AG04450 (cell line): ENCODE results near the gene CD72. TPM values are rescaled to one million over a fixed set of nuclear protein-coding genes. Genes with fewer than 3 reads are reported as not detected.
"Not testable (repeated sequence)": the region's sequence is repeated elsewhere in the genome, so short reads cannot be mapped to it uniquely, and the experiment has no call there.

Source experiments
- CTCF ChIA-PET: fragments of 300-600, 350-600 bp; formaldehyde crosslinking; extraction: SDS; loops from one replicate; lab custom pipeline; 2022; ENCODE audit warnings: antibody characterized with exemption, inconsistent platforms; lab: Charles Lee
- POLR2A ChIA-PET: fragments of 350-600 bp; formaldehyde crosslinking; extraction: SDS; loops from one replicate; lab custom pipeline; 2021; ENCODE audit warnings: antibody characterized with exemption, inconsistent platforms; lab: Yijun Ruan, JAX
- DNase-seq: peaks from one replicate; pipeline ENCODE4 v3.0.0-alpha.2; 2011; ENCODE audit warnings: low read depth, low spot score
- H3K27ac ChIP-seq: one replicate; pipeline ENCODE4 v1.5.1; 2012; ENCODE audit warnings: low read depth, low read length, control low read depth
- H3K27me3 ChIP-seq: one replicate; pipeline ENCODE4 v1.6.0; 2012; ENCODE audit warnings: low read length; ENCODE audit not compliant: control insufficient read depth, insufficient read depth
- H3K4me3 ChIP-seq: 2 replicates; pipeline ENCODE4 v1.5.1; 2011; ENCODE audit warnings: mild to moderate bottlenecking, low read depth, low read length, control low read depth
- H3K9me3 ChIP-seq: 2 replicates; pipeline ENCODE4 v1.5.1; 2012; ENCODE audit warnings: low read length; ENCODE audit not compliant: control insufficient read depth, insufficient read depth
- CTCF ChIP-seq: IDR thresholded peaks from 2 replicates; pipeline ENCODE4 v1.5.1; 2011; ENCODE audit warnings: low read depth, low read length, control low read depth, inconsistent platforms
- polyA plus RNA-seq: library from polyadenylated mRNA; depleted of rRNA; stranded (reverse); fragments of >200 nt; gene quantifications from 2 replicates; pipeline ENCODE4 v1.2.3, GENCODE V29; 2011

CD72 gene
- polyA plus RNA-seq, 1 experiment = 0.86 TPM

GRCh38 chr9:35579659-35580227, 38.5 kb downstream of the CD72 start:
- DNase-seq, H3K27ac ChIP-seq, H3K4me3 ChIP-seq, H3K27me3 ChIP-seq, CTCF ChIA-PET, POLR2A ChIA-PET: not testable (repeated sequence)
- H3K9me3 ChIP-seq = peaks cover 14% of the 10 kb centered on the region

DNA sequence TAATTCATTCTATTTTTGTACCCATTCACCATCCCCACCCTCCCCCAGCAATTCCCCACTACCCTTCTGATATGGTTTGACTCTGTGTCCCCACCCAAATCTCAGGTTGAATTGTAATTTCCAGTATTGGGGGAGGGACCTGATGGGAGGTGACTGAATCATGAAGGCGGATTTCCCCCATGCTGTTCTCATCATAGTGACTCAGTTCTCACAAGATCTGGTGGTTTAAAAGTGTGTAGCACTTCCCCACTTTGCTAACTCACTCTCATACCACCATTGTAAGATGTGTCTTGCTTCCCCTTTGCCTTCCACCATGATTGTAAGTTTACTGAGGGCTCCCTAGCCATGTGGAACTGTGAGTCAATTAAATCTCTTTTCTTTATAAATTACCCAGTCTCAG, 39.1 kb downstream of the CD72 start:
- H3K27ac ChIP-seq = no peak overlapping the region
- no peak for DNase-seq
- peaks cover 2% of the 10 kb centered on the region for H3K27me3 ChIP-seq
- TF ChIP-seq CTCF = no peak
- POLR2A ChIA-PET = no interaction called here
- CTCF ChIA-PET = no interaction called here
- no peak overlapping the region for H3K4me3 ChIP-seq
- H3K9me3 ChIP-seq = peaks cover 14% of the 10 kb centered on the region

DNA sequence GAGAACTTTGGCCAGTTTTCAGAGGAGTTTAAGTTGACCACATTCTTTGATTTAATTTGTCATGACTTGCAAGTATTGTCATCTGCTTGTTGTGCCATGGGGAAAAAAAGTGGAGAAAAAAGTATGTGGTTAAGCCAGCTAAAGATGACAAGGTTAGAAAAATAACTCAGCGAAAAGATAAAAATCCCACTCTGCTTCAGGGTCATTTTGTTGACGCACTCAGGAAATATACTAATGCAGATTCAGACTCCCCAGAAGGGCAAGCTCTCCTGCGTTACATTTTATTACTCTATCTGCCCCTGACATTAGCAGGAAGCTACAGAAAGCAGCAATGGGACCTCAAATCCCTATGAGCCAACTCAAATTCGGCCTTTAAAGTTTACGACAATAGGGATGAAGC, 40.7 kb downstream of the CD72 start:
- peaks cover 14% of the 10 kb centered on the region for H3K9me3 ChIP-seq
- DNase-seq = no peak
- ChIA-PET CTCF (interaction anchor here (2.0 kb wide), 1 partner anchor 26 kb away, joined by 8 read pairs; no protein-coding TSS in a partner anchor), POLR2A (no interaction called here)
- TF ChIP-seq CTCF = no peak
- no peak overlapping the region for H3K27ac ChIP-seq
- no peak overlapping the region for H3K4me3 ChIP-seq
- H3K27me3 ChIP-seq = peaks cover 2% of the 10 kb centered on the region

- DNase-seq = no peak
- peaks cover 2% of the 10 kb centered on the region for H3K27me3 ChIP-seq
- H3K4me3 ChIP-seq = no peak overlapping the region
- CTCF ChIA-PET = interaction anchor here (1.8 kb wide), 1 partner anchor 28 kb away, joined by 5 read pairs; no protein-coding TSS in a partner anchor
- H3K9me3 ChIP-seq = peaks cover 9% of the 10 kb centered on the region
- H3K27ac ChIP-seq = no peak overlapping the region
- TF ChIP-seq CTCF = no peak
- POLR2A ChIA-PET = no interaction called here
These were observed 42.7 kb downstream of the CD72 start for GRCh38 chr9:35575478-35575877.

GRCh38 chr9:35574578-35575122, 43.6 kb downstream of the CD72 start:
- H3K27ac ChIP-seq = no peak overlapping the region
- ChIA-PET POLR2A (no interaction called here), CTCF (no interaction called here)

More at GRCh38 chr9:35574578-35575122, 43.6 kb downstream of the CD72 start:
- H3K4me3 ChIP-seq = no peak overlapping the region
- no peak for DNase-seq
- 0 out of 2 replicates have a peak, but pooled peaks cover under 1% of the 10 kb centered on the region for H3K9me3 ChIP-seq
- TF ChIP-seq CTCF = no peak
- peaks cover 2% of the 10 kb centered on the region for H3K27me3 ChIP-seq
